ENCODE data around the gene CDC42BPA.

DNA sequence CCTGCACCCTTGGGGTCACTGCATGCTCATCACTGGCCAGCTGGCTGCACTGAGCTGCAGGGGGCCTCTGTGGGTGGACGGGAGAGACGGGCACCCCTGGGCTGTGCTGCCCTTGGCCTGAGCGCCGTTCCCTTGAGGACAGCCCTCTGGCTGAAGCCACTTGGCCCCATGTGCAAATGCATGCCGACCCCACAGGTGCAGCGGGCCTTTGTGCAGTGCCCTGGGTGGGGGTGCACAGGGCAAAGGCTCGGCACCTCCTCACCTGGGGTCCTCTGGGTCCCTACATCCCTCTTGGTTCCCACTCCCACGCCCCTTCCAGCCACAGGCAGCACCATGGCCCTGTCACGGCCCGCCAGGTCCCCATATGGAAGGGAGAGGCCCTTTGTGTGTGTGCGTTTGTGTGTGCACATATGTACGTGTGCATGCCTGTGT lies 336.9 kb downstream of the CDC42BPA start:
- TF ChIP-seq GATA3 (IDR thresholded peaks at IDR 0.05; ENCODE audit: low read depth, low read length) (no peak), GATA2 (IDR thresholded peaks at IDR 0.05; ENCODE audit: low read depth, low read length) (no peak)

Measured in SH-SY5Y (cell line).